ENCODE measurements around the gene HOMER2. TPM values are rescaled to one million over a fixed set of nuclear protein-coding genes. Genes with fewer than 3 reads are reported as not detected.

HOMER2 gene
- polyA plus RNA-seq, 3 donors, result 0.92 to 2.4 (median 1.6) TPM

DNA sequence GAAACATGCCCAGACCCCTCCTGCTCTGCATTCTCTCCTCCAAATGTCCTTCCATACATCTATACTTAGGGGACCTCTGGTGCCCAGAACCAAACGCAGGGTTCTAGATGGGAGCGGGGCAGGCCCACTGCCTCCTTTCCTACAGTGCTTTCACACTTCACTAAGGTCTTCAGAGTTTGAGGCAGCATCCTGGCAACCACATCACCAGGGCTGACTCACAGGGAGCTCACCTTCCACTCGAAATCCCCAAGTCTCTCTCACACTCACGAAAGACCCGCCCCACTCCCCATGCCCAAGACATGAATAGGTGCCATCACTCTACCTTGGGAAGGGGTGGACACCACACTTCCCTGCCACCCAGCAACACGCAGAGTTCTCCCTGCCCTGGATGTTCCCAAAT lies 18.9 kb downstream of the HOMER2 start:
- Histone ChIP-seq H3K79me2 (ENCODE audit: insufficient read depth, low read length) (no peaks in the 10 kb centered on the region), H3K4me1 (ENCODE audit: control insufficient read depth in 1 of 2, insufficient read depth in 2 of 2, low read length in 2 of 2) (no peaks in the 10 kb centered on the region), H4K20me1 (ENCODE audit: insufficient read depth, low read length) (no peaks in the 10 kb centered on the region), H3K4me3 (replicated peaks in 1 of 3; ENCODE audit: low read depth in 2 of 3, low read length in 3 of 3) (no peak overlapping the region), H3K9ac (ENCODE audit: insufficient read depth, low read length, poor library complexity, severe bottlenecking) (no peak overlapping the region), H3K27me3 (ENCODE audit: control insufficient read depth in 2 of 2, insufficient read depth in 2 of 2, low read length in 2 of 2) (no peaks in the 10 kb centered on the region), H3K36me3 (replicated peaks in 1 of 2; ENCODE audit: control insufficient read depth in 1 of 2, insufficient read depth in 2 of 2, low read length in 2 of 2) (no peaks in the 10 kb centered on the region), H3K9me3 (replicated peaks in 1 of 2; ENCODE audit: control insufficient read depth in 1 of 2, insufficient read depth in 1 of 2, low read length in 2 of 2) (no peaks in the 10 kb centered on the region), H3K27ac (ENCODE audit: low read depth in 1 of 2, low read length in 2 of 2) (no peak overlapping the region), H3K4me2 (replicated peaks; ENCODE audit: extremely low read depth, low read length, poor library complexity, severe bottlenecking) (no peak overlapping the region), H2AFZ (ENCODE audit: insufficient read depth, low read depth, low read length, poor library complexity, severe bottlenecking) (no peak overlapping the region)
- Mint-ChIP-seq H3K4me3 (no peak overlapping the region), H3K27ac (no peak overlapping the region), H3K9me3 (peaks cover 0 to 2% (median 0%) of the 10 kb centered on the region in 7 donors), H3K27me3 (ENCODE audit: low read depth in 3 of 3) (peaks cover 1 to 4% (median 3%) of the 10 kb centered on the region in 3 donors), H3K4me1 (no peaks in the 10 kb centered on the region), H3K36me3 (no peaks in the 10 kb centered on the region)
- TF ChIP-seq, protein P1, sequence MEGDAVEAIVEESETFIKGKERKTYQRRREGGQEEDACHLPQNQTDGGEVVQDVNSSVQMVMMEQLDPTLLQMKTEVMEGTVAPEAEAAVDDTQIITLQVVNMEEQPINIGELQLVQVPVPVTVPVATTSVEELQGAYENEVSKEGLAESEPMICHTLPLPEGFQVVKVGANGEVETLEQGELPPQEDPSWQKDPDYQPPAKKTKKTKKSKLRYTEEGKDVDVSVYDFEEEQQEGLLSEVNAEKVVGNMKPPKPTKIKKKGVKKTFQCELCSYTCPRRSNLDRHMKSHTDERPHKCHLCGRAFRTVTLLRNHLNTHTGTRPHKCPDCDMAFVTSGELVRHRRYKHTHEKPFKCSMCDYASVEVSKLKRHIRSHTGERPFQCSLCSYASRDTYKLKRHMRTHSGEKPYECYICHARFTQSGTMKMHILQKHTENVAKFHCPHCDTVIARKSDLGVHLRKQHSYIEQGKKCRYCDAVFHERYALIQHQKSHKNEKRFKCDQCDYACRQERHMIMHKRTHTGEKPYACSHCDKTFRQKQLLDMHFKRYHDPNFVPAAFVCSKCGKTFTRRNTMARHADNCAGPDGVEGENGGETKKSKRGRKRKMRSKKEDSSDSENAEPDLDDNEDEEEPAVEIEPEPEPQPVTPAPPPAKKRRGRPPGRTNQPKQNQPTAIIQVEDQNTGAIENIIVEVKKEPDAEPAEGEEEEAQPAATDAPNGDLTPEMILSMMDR (IDR thresholded peaks at IDR 0.05), result no peak
- intact Hi-C loops (cut with micrococcal nuclease), result no loop called here
- DNase-seq, result no peak
- 94% methylated on average over 6 of the region's 6 CpGs for WGBS (ENCODE audit: insufficient coverage)

DNA sequence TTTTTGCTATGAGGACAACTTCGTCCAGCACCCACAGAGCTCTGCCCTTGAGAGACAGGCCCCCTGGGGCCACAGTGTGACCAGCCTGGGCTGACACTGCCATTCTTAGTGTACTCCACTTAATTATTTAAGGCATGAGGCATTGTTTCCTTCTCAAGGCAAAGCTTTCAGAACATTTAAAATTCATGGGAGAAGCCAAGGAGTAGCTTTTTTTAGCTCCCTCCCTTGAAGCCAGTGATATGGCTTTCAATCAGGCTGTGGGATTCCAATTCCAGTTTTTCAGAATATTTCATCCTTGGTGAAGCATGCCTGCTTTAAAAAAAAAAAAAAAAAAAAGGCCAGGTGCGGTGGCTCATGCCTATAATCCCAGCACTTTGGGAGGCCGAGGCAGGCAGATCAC lies 21.3 kb downstream of the HOMER2 start:
- Histone ChIP-seq H2AFZ (ENCODE audit: insufficient read depth, low read depth, low read length, poor library complexity, severe bottlenecking) (no peak overlapping the region), H3K9me3 (replicated peaks in 1 of 2; ENCODE audit: control insufficient read depth in 1 of 2, insufficient read depth in 1 of 2, low read length in 2 of 2) (no peaks in the 10 kb centered on the region), H3K4me1 (ENCODE audit: control insufficient read depth in 1 of 2, insufficient read depth in 2 of 2, low read length in 2 of 2) (no peaks in the 10 kb centered on the region), H3K27me3 (ENCODE audit: control insufficient read depth in 2 of 2, insufficient read depth in 2 of 2, low read length in 2 of 2) (no peaks in the 10 kb centered on the region), H4K20me1 (ENCODE audit: insufficient read depth, low read length) (no peaks in the 10 kb centered on the region), H3K4me3 (replicated peaks in 1 of 3; ENCODE audit: low read depth in 2 of 3, low read length in 3 of 3) (no peak overlapping the region), H3K9ac (ENCODE audit: insufficient read depth, low read length, poor library complexity, severe bottlenecking) (no peak overlapping the region), H3K27ac (ENCODE audit: low read depth in 1 of 2, low read length in 2 of 2) (no peak overlapping the region), H3K79me2 (ENCODE audit: insufficient read depth, low read length) (no peaks in the 10 kb centered on the region), H3K4me2 (replicated peaks; ENCODE audit: extremely low read depth, low read length, poor library complexity, severe bottlenecking) (no peak overlapping the region), H3K36me3 (replicated peaks in 1 of 2; ENCODE audit: control insufficient read depth in 1 of 2, insufficient read depth in 2 of 2, low read length in 2 of 2) (no peaks in the 10 kb centered on the region)
- Mint-ChIP-seq H3K9me3 (peaks cover 0 to 2% (median 0%) of the 10 kb centered on the region in 7 donors), H3K4me1 (no peaks in the 10 kb centered on the region), H3K36me3 (no peaks in the 10 kb centered on the region), H3K4me3 (no peak overlapping the region), H3K27me3 (ENCODE audit: low read depth in 3 of 3) (peaks cover 1 to 4% (median 3%) of the 10 kb centered on the region in 3 donors), H3K27ac (no peak overlapping the region)
- intact Hi-C loops (cut with micrococcal nuclease), result no loop called here
- TF ChIP-seq, protein P1 (IDR thresholded peaks at IDR 0.05), result no peak
- no CpG with 5 or more reads among the region's 3 CpGs for WGBS (ENCODE audit: insufficient coverage)
- DNase-seq, result no peak

All from CD14-positive monocyte (primary cell).